Measurements from ENCODE around the gene NBL1.
"Not testable (repeated sequence)": the region's sequence is repeated elsewhere in the genome, so short reads cannot be mapped to it uniquely, and the experiment has no call there.

NBL1 gene

GRCh38 chr1:19621274-19621950 lies 22.7 kb upstream of the NBL1 start:
- DNase-seq (ENCODE audit: low read depth in 2 of 3, low spot score in 1 of 3) = no peak

GRCh38 chr1:19622204-19622603 lies 21.9 kb upstream of the NBL1 start:
- no peak for DNase-seq (ENCODE audit: low read depth in 2 of 3, low spot score in 1 of 3)

- no peak for DNase-seq (ENCODE audit: low read depth in 2 of 3, low spot score in 1 of 3)
Observed at GRCh38 chr1:19623523-19623922, 20.6 kb upstream of the NBL1 start.

GRCh38 chr1:19625291-19625937 lies 18.7 kb upstream of the NBL1 start:
- DNase-seq (ENCODE audit: low read depth in 2 of 3, low spot score in 1 of 3) = no peak

- DNase-seq (ENCODE audit: low read depth in 2 of 3, low spot score in 1 of 3) = no peak
Observed at GRCh38 chr1:19628879-19629278, 15.2 kb upstream of the NBL1 start.

GRCh38 chr1:19629357-19629756 lies 14.8 kb upstream of the NBL1 start:
- DNase-seq (ENCODE audit: low read depth in 2 of 3, low spot score in 1 of 3) = no peak

- DNase-seq (ENCODE audit: low read depth in 2 of 3, low spot score in 1 of 3) = not testable (repeated sequence)
Observed at GRCh38 chr1:19630192-19630591, 13.9 kb upstream of the NBL1 start.

- DNase-seq (ENCODE audit: low read depth in 2 of 3, low spot score in 1 of 3) = no peak
Observed at GRCh38 chr1:19630720-19631395, 13.3 kb upstream of the NBL1 start.

GRCh38 chr1:19632211-19632610 lies 11.9 kb upstream of the NBL1 start:
- no peak for DNase-seq (ENCODE audit: low read depth in 2 of 3, low spot score in 1 of 3)

- DNase-seq (ENCODE audit: low read depth in 2 of 3, low spot score in 1 of 3) = no peak
Observed at GRCh38 chr1:19633106-19633505, 11.0 kb upstream of the NBL1 start.

GRCh38 chr1:19635064-19635463 lies 9.0 kb upstream of the NBL1 start:
- not testable (repeated sequence) for DNase-seq (ENCODE audit: low read depth in 2 of 3, low spot score in 1 of 3)

- DNase-seq (ENCODE audit: low read depth in 2 of 3, low spot score in 1 of 3) = no peak
Observed at GRCh38 chr1:19635646-19636045, 8.5 kb upstream of the NBL1 start.

GRCh38 chr1:19636065-19636464 lies 8.0 kb upstream of the NBL1 start:
- no peak for DNase-seq (ENCODE audit: low read depth in 2 of 3, low spot score in 1 of 3)

- DNase-seq (ENCODE audit: low read depth in 2 of 3, low spot score in 1 of 3) = not testable (repeated sequence)
Observed at GRCh38 chr1:19636749-19637148, 7.4 kb upstream of the NBL1 start.

- no peak for DNase-seq (ENCODE audit: low read depth in 2 of 3, low spot score in 1 of 3)
Observed at GRCh38 chr1:19637606-19638005, 6.5 kb upstream of the NBL1 start.

- not testable (repeated sequence) for DNase-seq (ENCODE audit: low read depth in 2 of 3, low spot score in 1 of 3)
Observed at GRCh38 chr1:19639228-19639627, 4.9 kb upstream of the NBL1 start.

GRCh38 chr1:19639999-19640362 lies 4.1 kb upstream of the NBL1 start:
- DNase-seq (ENCODE audit: low read depth in 2 of 3, low spot score in 1 of 3) = no peak

- no peak for DNase-seq (ENCODE audit: low read depth in 2 of 3, low spot score in 1 of 3)
Observed at GRCh38 chr1:19640363-19641316, 3.5 kb upstream of the NBL1 start.

- no peak for DNase-seq (ENCODE audit: low read depth in 2 of 3, low spot score in 1 of 3)
Observed at GRCh38 chr1:19643121-19643520, 990 bp upstream of the NBL1 start.

GRCh38 chr1:19644395-19644680 lies 227 bp downstream of the NBL1 start:
- DNase-seq (ENCODE audit: low read depth in 2 of 3, low spot score in 1 of 3) = no peak

GRCh38 chr1:19644681-19645410 lies 735 bp downstream of the NBL1 start:
- DNase-seq (ENCODE audit: low read depth in 2 of 3, low spot score in 1 of 3) = peak; percentile 34 to 50 (median 37)
